Suppressor macrophage treated with lipopolysaccharide for 1 hour (primary cell): ENCODE measurements around the gene GABBR1.

Experiments
- DNase-seq, 3 donors: peaks; one replicate each; pipeline ENCODE4 v3.0.0-alpha.2; 2020 to 2022

Gene GABBR1

GRCh38 chr6:29561606-29562181 is 71.3 kb downstream of the GABBR1 start:
- DNase-seq = no peak

GRCh38 chr6:29561091-29561490 is 71.9 kb downstream of the GABBR1 start:
- DNase-seq = peak in 1 of 3 donors; percentile 41

GRCh38 chr6:29559524-29560287 is 73.3 kb downstream of the GABBR1 start, which contains the start of gene UBD:
Gene UBD, minus strand, starts transcription at chr6:29559732. Its CDS starts 31 bp downstream, at chr6:29559701.
- no peak for DNase-seq

GRCh38 chr6:29558439-29559079 is 74.4 kb downstream of the GABBR1 start:
- DNase-seq = no peak

GRCh38 chr6:29557320-29557719 is 75.7 kb downstream of the GABBR1 start:
- no peak for DNase-seq

GRCh38 chr6:29554764-29555163 is 78.2 kb downstream of the GABBR1 start:
- no peak for DNase-seq

GRCh38 chr6:29553268-29554057 is 79.5 kb downstream of the GABBR1 start:
- DNase-seq = peak; percentile 50 to 67 (median 62)

GRCh38 chr6:29552512-29553051 is 80.4 kb downstream of the GABBR1 start:
- peak; percentile 70 to 86 (median 85) for DNase-seq

- no peak for DNase-seq
Observed at GRCh38 chr6:29547573-29547972, 85.4 kb downstream of the GABBR1 start.

GRCh38 chr6:29537714-29538403 is 95.1 kb downstream of the GABBR1 start:
- no peak for DNase-seq

- DNase-seq = no peak
Observed at GRCh38 chr6:29532320-29532951, 100.5 kb downstream of the GABBR1 start.

- peak in 1 of 3 donors; percentile 8 for DNase-seq
Observed at GRCh38 chr6:29531668-29532067, 101.3 kb downstream of the GABBR1 start.

GRCh38 chr6:29530671-29531310 is 102.2 kb downstream of the GABBR1 start:
- no peak for DNase-seq

- DNase-seq = no peak
Observed at GRCh38 chr6:29529956-29530355, 103.0 kb downstream of the GABBR1 start.

GRCh38 chr6:29528988-29529560 is 103.9 kb downstream of the GABBR1 start:
- no peak for DNase-seq

- DNase-seq = no peak
Observed at GRCh38 chr6:29528300-29528931, 104.6 kb downstream of the GABBR1 start.

- DNase-seq = no peak
Observed at GRCh38 chr6:29527564-29527963, 105.4 kb downstream of the GABBR1 start.

- DNase-seq = no peak
Observed at GRCh38 chr6:29527126-29527525, 105.9 kb downstream of the GABBR1 start.

- no peak for DNase-seq
Observed at GRCh38 chr6:29525311-29525639, 107.7 kb downstream of the GABBR1 start.
